Naive thymus-derived CD8-positive, alpha-beta T cell (primary cell): ENCODE data around the gene LTA. TPM values are rescaled to one million over a fixed set of nuclear protein-coding genes. Genes with fewer than 3 reads are reported as not detected.
A peak's percentile ranks its signal among the peaks of the same experiment; 100 is the strongest.

Experiments used
- ATAC-seq, 2 donors: fragments of 150-1000 bp; cut with Tn5 transposase in 1 of 2; sonication (Bioruptor Pico), chemical (Tn5 transposase) in 1 of 2; 1 replicate in 1 of 2; 2 replicates in 1 of 2; pipeline ENCODE4 v1.10.0; 2021; ENCODE audit warnings: mild to moderate bottlenecking in 2 of 2, moderate library complexity in 2 of 2
- POLR2A ChIA-PET: fragments of 350-600 bp; sonication (Branson Sonifier 250); formaldehyde crosslinking; loops from one replicate; lab custom pipeline; 2021; ENCODE audit warnings: antibody characterized with exemption; lab: Charles Lee
- DNase-seq, 10 donors: peaks; one replicate each; pipeline versions ENCODE4 v3.0.0 to v3.0.0-alpha.2; 2020 to 2022
- H3K27ac Mint-ChIP-seq, 10 donors: one replicate each; pipeline ENCODE4 v1.8.0; 2020 to 2022; ENCODE audit warnings: mild to moderate bottlenecking in 10 of 10, mixed read lengths in 10 of 10, moderate library complexity in 4 of 10, inconsistent platforms in 1 of 10
- H3K27me3 Mint-ChIP-seq, 5 donors: one replicate each; pipeline ENCODE4 v1.8.0; 2021 to 2022; ENCODE audit warnings: mixed read lengths in 5 of 5
- H3K36me3 Mint-ChIP-seq, 3 donors: one replicate each; pipeline ENCODE4 v1.8.0; 2020 to 2022; ENCODE audit warnings: mixed read lengths in 3 of 3, mild to moderate bottlenecking in 2 of 3, inconsistent platforms in 1 of 3
- H3K4me1 Mint-ChIP-seq, 4 donors: one replicate each; pipeline ENCODE4 v1.8.0; 2021 to 2022; ENCODE audit warnings: mixed read lengths in 4 of 4
- H3K4me3 Mint-ChIP-seq, 10 donors: one replicate each; pipeline ENCODE4 v1.8.0; 2020 to 2022; ENCODE audit warnings: mild to moderate bottlenecking in 10 of 10, mixed read lengths in 10 of 10, moderate library complexity in 6 of 10, inconsistent platforms in 1 of 10
- H3K9me3 Mint-ChIP-seq, 9 donors: one replicate each; pipeline ENCODE4 v1.8.0; 2020 to 2022; ENCODE audit warnings: mixed read lengths in 9 of 9, mild to moderate bottlenecking in 3 of 9, inconsistent platforms in 1 of 9, moderate library complexity in 1 of 9
- polyA plus RNA-seq, 3 donors: library from polyadenylated mRNA; unstranded; fragments of 300-500 nt; fragmentation: Illumina TruSeq; gene quantifications; one replicate each; pipeline ENCODE4 v1.2.3, GENCODE V29; 2021
- total RNA-seq, 8 experiments: library from RNA in 2 of 8; stranded (reverse) in 2 of 8; gene quantifications; one replicate each; pipeline ENCODE4 v1.2.3 and lab custom pipeline; 2021 to 2026

The LTA gene
- total and polyA plus RNA-seq, 5 experiments from 2014 or later = 11.0 to 40.1 (median 16.2) TPM

- DNase-seq (peak in 2 of 10 donors; percentile 26 to 58), ATAC-seq (no peak)
- POLR2A ChIA-PET = interaction anchor here (0.9 to 38.0 kb wide), 6 partner anchors 4 to 85 kb away, joined by 3 to 1584 read pairs (median 46); partner anchors contain the start of genes ATP6V1G2, C6orf47, DDX39B and LST1
- Mint-ChIP-seq H3K27ac (peak within 1 kb of the TSS; percentile 86 to 100 (median 99)), H3K36me3 (peaks cover 0 to 4% (median under 1%) of the 10 kb centered on the region in 3 donors), H3K27me3 (no peaks in the 10 kb centered on the region), H3K4me3 (peak within 1 kb of the TSS; percentile 60 to 95 (median 84)), H3K9me3 (no peaks in the 10 kb centered on the region), H3K4me1 (peaks cover 45 to 96% (median 89%) of the 10 kb centered on the region in 4 donors)
Observed at GRCh38 chr6:31575335-31575901, 3.3 kb downstream of the LTA start, which contains the start of gene TNF. TNF (plus strand) TSS chr6:31575565; CDS start chr6:31575742, 177 bp downstream.

- DNase-seq (peak in 1 of 10 donors; percentile 41), ATAC-seq (no peak)
- Mint-ChIP-seq H3K27ac (peak overlapping the region; percentile 81 to 100 (median 98)), H3K4me1 (peaks cover 49 to 94% (median 88%) of the 10 kb centered on the region in 4 donors), H3K9me3 (no peaks in the 10 kb centered on the region), H3K27me3 (no peaks in the 10 kb centered on the region), H3K36me3 (peaks cover 3 to 11% (median 4%) of the 10 kb centered on the region in 3 donors), H3K4me3 (peak overlapping the region; percentile 52 to 91 (median 83))
- POLR2A ChIA-PET = interaction anchor here (1.1 to 38.0 kb wide), 5 partner anchors 4 to 139 kb away, joined by 3 to 1584 read pairs (median 68); partner anchors contain the start of genes ATP6V1G2, DDX39B, LST1 and LTA
Observed at GRCh38 chr6:31575952-31576685, 4.0 kb downstream of the LTA start.

- no peak for ATAC-seq
- Mint-ChIP-seq H3K27me3 (no peaks in the 10 kb centered on the region), H3K36me3 (peaks cover 7 to 14% (median 12%) of the 10 kb centered on the region in 3 donors), H3K4me3 (peak overlapping the region; percentile 41 to 91 (median 83)), H3K27ac (peak overlapping the region; percentile 51 to 100 (median 98)), H3K4me1 (peaks cover 45 to 87% (median 81%) of the 10 kb centered on the region in 4 donors), H3K9me3 (no peaks in the 10 kb centered on the region)
- peak in 1 of 10 donors; percentile 52 for DNase-seq
- POLR2A ChIA-PET = interaction anchor here (1.0 to 38.0 kb wide), 6 partner anchors 5 to 395 kb away, joined by 3 to 1584 read pairs (median 38); partner anchors contain the start of genes ATP6V1G2, DDX39B, DXO and LST1
Observed at GRCh38 chr6:31576897-31577578, 4.9 kb downstream of the LTA start.

- POLR2A ChIA-PET = interaction anchor here (1.0 to 38.0 kb wide), 5 partner anchors 6 to 395 kb away, joined by 4 to 1584 read pairs (median 68); partner anchors contain the start of genes ATP6V1G2, DDX39B, DXO and LST1
- DNase-seq (peak in 1 of 10 donors; percentile 18), ATAC-seq (no peak)
- Mint-ChIP-seq H3K4me1 (peaks cover 44 to 87% (median 81%) of the 10 kb centered on the region in 4 donors), H3K27me3 (no peaks in the 10 kb centered on the region), H3K27ac (peak overlapping the region in 6 of 10 donors; percentile 22 to 100 (median 84)), H3K4me3 (peak overlapping the region in 5 of 10 donors; percentile 12 to 89 (median 52)), H3K36me3 (peaks cover 7 to 12% (median 12%) of the 10 kb centered on the region in 3 donors), H3K9me3 (no peaks in the 10 kb centered on the region)
Observed at GRCh38 chr6:31577579-31577966, 5.5 kb downstream of the LTA start.

GRCh38 chr6:31578184-31579118 is 6.4 kb downstream of the LTA start:
- Mint-ChIP-seq H3K27me3 (no peaks in the 10 kb centered on the region), H3K4me1 (peaks cover 40 to 87% (median 80%) of the 10 kb centered on the region in 4 donors), H3K36me3 (peaks cover 7 to 12% (median 11%) of the 10 kb centered on the region in 3 donors), H3K27ac (peak overlapping the region in 9 of 10 donors; percentile 85 to 100 (median 91)), H3K4me3 (peak overlapping the region in 9 of 10 donors; percentile 6 to 99 (median 76)), H3K9me3 (no peaks in the 10 kb centered on the region)
- ATAC-seq (no peak), DNase-seq (peak in 1 of 10 donors; percentile 22)
- POLR2A ChIA-PET = interaction anchor here (0.6 to 38.0 kb wide), 6 partner anchors 7 to 394 kb away, joined by 3 to 1584 read pairs (median 36); partner anchors contain the start of genes ATP6V1G2, DXO, LST1 and LTA

GRCh38 chr6:31579119-31579505 is 7.0 kb downstream of the LTA start:
- Mint-ChIP-seq H3K4me1 (peaks cover 34 to 87% (median 76%) of the 10 kb centered on the region in 4 donors), H3K9me3 (no peaks in the 10 kb centered on the region), H3K36me3 (peaks cover 7 to 12% (median 11%) of the 10 kb centered on the region in 3 donors), H3K27ac (peak overlapping the region; percentile 85 to 100 (median 95)), H3K27me3 (no peaks in the 10 kb centered on the region), H3K4me3 (peak overlapping the region in 9 of 10 donors; percentile 56 to 99 (median 98))
- POLR2A ChIA-PET = interaction anchor here (1.2 to 38.0 kb wide), 5 partner anchors 6 to 42 kb away, joined by 3 to 1584 read pairs (median 68); partner anchors contain the start of genes ATP6V1G2, LST1, LTA and LTB
- DNase-seq = peak in 1 of 10 donors; percentile 24
- no peak for ATAC-seq

- Mint-ChIP-seq H3K9me3 (no peaks in the 10 kb centered on the region), H3K27ac (peak overlapping the region; percentile 92 to 100 (median 98)), H3K36me3 (peaks cover 7 to 12% (median 11%) of the 10 kb centered on the region in 3 donors), H3K27me3 (no peaks in the 10 kb centered on the region), H3K4me1 (peaks cover 31 to 87% (median 74%) of the 10 kb centered on the region in 4 donors), H3K4me3 (peak overlapping the region; percentile 97 to 100 (median 99))
- POLR2A ChIA-PET = interaction anchor here (0.6 to 38.0 kb wide), 13 partner anchors 6 to 250 kb away, joined by 3 to 1584 read pairs (median 26); partner anchors contain the start of genes ATP6V1G2, BAG6, C6orf47 and DDX39B
- no peak for ATAC-seq
- peak in 1 of 10 donors; percentile 55 for DNase-seq
Observed at GRCh38 chr6:31579546-31580437, 7.7 kb downstream of the LTA start.

- H3K36me3 Mint-ChIP-seq = peaks cover 7 to 12% (median 11%) of the 10 kb centered on the region in 3 donors
- peak overlapping the region; percentile 92 to 100 (median 98) for H3K27ac Mint-ChIP-seq
- H3K4me3 Mint-ChIP-seq = peak overlapping the region; percentile 97 to 100 (median 99)
- ATAC-seq (no peak), DNase-seq (no peak)
- POLR2A ChIA-PET = interaction anchor here (0.6 to 38.0 kb wide), 15 partner anchors 5 to 307 kb away, joined by 3 to 1584 read pairs (median 20); partner anchors contain the start of genes ATP6V1G2, BAG6, CSNK2B and DDX39B
- H3K9me3 Mint-ChIP-seq = no peaks in the 10 kb centered on the region
- no peaks in the 10 kb centered on the region for H3K27me3 Mint-ChIP-seq
- peaks cover 32 to 87% (median 73%) of the 10 kb centered on the region in 4 donors for H3K4me1 Mint-ChIP-seq
Observed at GRCh38 chr6:31580438-31580740, 8.3 kb downstream of the LTA start.

- H3K27me3 Mint-ChIP-seq = no peaks in the 10 kb centered on the region
- peak; percentile 79 for ATAC-seq
- H3K36me3 Mint-ChIP-seq = peaks cover 7 to 12% (median 11%) of the 10 kb centered on the region in 3 donors
- POLR2A ChIA-PET = interaction anchor here (0.5 to 38.0 kb wide), 18 partner anchors 5 to 306 kb away, joined by 3 to 1584 read pairs (median 6); partner anchors contain the start of genes ATP6V1G2, BAG6, CSNK2B and DDX39B
- DNase-seq = peak; percentile 77 to 95 (median 90)
- H3K27ac Mint-ChIP-seq = peak overlapping the region; percentile 92 to 100 (median 98)
- H3K4me3 Mint-ChIP-seq = peak overlapping the region; percentile 97 to 100 (median 99)
- no peaks in the 10 kb centered on the region for H3K9me3 Mint-ChIP-seq
- H3K4me1 Mint-ChIP-seq = peaks cover 32 to 87% (median 73%) of the 10 kb centered on the region in 4 donors
Observed at GRCh38 chr6:31580807-31581433, 8.8 kb downstream of the LTA start.
